ENCODE results near the gene RASSF8.

DNA sequence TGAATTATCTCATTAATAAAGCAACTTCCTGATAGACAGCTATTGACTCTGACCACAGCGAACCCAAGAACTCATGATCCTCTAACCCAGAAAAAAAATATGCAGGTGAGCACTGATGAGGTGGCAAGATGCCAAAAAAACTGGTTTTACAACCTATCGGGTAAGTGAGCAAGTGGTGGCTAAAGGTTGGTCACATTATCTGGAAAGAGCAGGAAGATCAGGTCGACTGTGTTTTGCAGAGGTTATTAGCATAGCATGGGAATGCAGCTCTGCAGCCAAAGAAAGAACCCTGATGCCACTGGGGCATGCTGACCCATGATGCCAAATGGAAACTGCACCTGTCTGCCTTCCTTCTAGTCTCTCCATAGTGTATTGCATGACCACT is 142.9 kb downstream of the RASSF8 start:
- TF ChIP-seq, protein P1, sequence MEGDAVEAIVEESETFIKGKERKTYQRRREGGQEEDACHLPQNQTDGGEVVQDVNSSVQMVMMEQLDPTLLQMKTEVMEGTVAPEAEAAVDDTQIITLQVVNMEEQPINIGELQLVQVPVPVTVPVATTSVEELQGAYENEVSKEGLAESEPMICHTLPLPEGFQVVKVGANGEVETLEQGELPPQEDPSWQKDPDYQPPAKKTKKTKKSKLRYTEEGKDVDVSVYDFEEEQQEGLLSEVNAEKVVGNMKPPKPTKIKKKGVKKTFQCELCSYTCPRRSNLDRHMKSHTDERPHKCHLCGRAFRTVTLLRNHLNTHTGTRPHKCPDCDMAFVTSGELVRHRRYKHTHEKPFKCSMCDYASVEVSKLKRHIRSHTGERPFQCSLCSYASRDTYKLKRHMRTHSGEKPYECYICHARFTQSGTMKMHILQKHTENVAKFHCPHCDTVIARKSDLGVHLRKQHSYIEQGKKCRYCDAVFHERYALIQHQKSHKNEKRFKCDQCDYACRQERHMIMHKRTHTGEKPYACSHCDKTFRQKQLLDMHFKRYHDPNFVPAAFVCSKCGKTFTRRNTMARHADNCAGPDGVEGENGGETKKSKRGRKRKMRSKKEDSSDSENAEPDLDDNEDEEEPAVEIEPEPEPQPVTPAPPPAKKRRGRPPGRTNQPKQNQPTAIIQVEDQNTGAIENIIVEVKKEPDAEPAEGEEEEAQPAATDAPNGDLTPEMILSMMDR (conservative IDR thresholded peaks at IDR 0.05; ENCODE audit: low read depth in 2 of 2), result no peak
- no peak for TF ChIP-seq EZH2 (IDR thresholded peaks at IDR 0.05; ENCODE audit: low read depth, unreplicated experiment)
